ENCODE data around the gene DRC7.

Gene DRC7

GRCh38 chr16:57725151-57725550 is 30.5 kb downstream of the DRC7 start:
- H3K9me2 ChIP-seq (replicated peaks; ENCODE audit: control insufficient read depth, low read length): no peaks in the 10 kb centered on the region
- H4K20me1 ChIP-seq (ENCODE audit: control insufficient read depth, insufficient read depth, low read depth, low read length): no peaks in the 10 kb centered on the region
- H3K36me3 ChIP-seq (ENCODE audit: control insufficient read depth, low read length): no peaks in the 10 kb centered on the region
- H3K4me2 ChIP-seq (ENCODE audit: low read length): no peak overlapping the region
- no peak for TF ChIP-seq CTCF (IDR thresholded peaks at IDR 0.05; ENCODE audit: low read depth, low read length, poor library complexity, severe bottlenecking)
- H3K27me3 ChIP-seq (ENCODE audit: control insufficient read depth, low read length): no peaks in the 10 kb centered on the region
- H3F3A ChIP-seq (ENCODE audit: control insufficient read depth, insufficient read depth): no peaks in the 10 kb centered on the region
- H3K4me3 ChIP-seq (ENCODE audit: low read length): no peak overlapping the region
- no peaks in the 10 kb centered on the region for H3K9me3 ChIP-seq (ENCODE audit: control insufficient read depth, insufficient read depth, low read length)
- no peak overlapping the region for H3K27ac ChIP-seq (ENCODE audit: low read depth, low read length)
- no peaks in the 10 kb centered on the region for H3K79me2 ChIP-seq (ENCODE audit: control insufficient read depth, low read length)
- H3K4me1 ChIP-seq (ENCODE audit: control insufficient read depth, low read length): peaks cover 8% of the 10 kb centered on the region; the same call in 1 of the 2 replicates

- Histone ChIP-seq H3F3A (ENCODE audit: control insufficient read depth, insufficient read depth) (no peaks in the 10 kb centered on the region), H3K4me2 (ENCODE audit: low read length) (no peak overlapping the region), H3K36me3 (ENCODE audit: control insufficient read depth, low read length) (no peaks in the 10 kb centered on the region), H3K27me3 (ENCODE audit: control insufficient read depth, low read length) (no peaks in the 10 kb centered on the region), H4K20me1 (ENCODE audit: control insufficient read depth, insufficient read depth, low read depth, low read length) (no peaks in the 10 kb centered on the region), H3K4me3 (ENCODE audit: low read length) (no peak overlapping the region), H3K9me2 (replicated peaks; ENCODE audit: control insufficient read depth, low read length) (no peaks in the 10 kb centered on the region), H3K9me3 (ENCODE audit: control insufficient read depth, insufficient read depth, low read length) (no peaks in the 10 kb centered on the region), H3K27ac (ENCODE audit: low read depth, low read length) (no peak overlapping the region), H3K79me2 (ENCODE audit: control insufficient read depth, low read length) (no peaks in the 10 kb centered on the region), H3K4me1 (ENCODE audit: control insufficient read depth, low read length) (peaks cover 8% of the 10 kb centered on the region; the same call in 1 of the 2 replicates)
- TF ChIP-seq EZH2phosphoT487 (IDR thresholded peaks at IDR 0.05; ENCODE audit: borderline replicate concordance, low read length): no peak
- no peak for TF ChIP-seq CTCF (IDR thresholded peaks at IDR 0.05; ENCODE audit: low read depth, low read length, poor library complexity, severe bottlenecking)
These were observed 30.9 kb downstream of the DRC7 start for GRCh38 chr16:57725554-57725953.

GRCh38 chr16:57725976-57726375 is 31.4 kb downstream of the DRC7 start:
- H3F3A ChIP-seq (ENCODE audit: control insufficient read depth, insufficient read depth): no peaks in the 10 kb centered on the region
- H3K4me2 ChIP-seq (ENCODE audit: low read length): no peak overlapping the region
- no peak overlapping the region for H3K4me3 ChIP-seq (ENCODE audit: low read length)
- no peaks in the 10 kb centered on the region for H3K79me2 ChIP-seq (ENCODE audit: control insufficient read depth, low read length)
- H3K36me3 ChIP-seq (ENCODE audit: control insufficient read depth, low read length): no peaks in the 10 kb centered on the region
- no peaks in the 10 kb centered on the region for H4K20me1 ChIP-seq (ENCODE audit: control insufficient read depth, insufficient read depth, low read depth, low read length)
- no peak for TF ChIP-seq EZH2phosphoT487 (IDR thresholded peaks at IDR 0.05; ENCODE audit: borderline replicate concordance, low read length)
- TF ChIP-seq CTCF (IDR thresholded peaks at IDR 0.05; ENCODE audit: low read depth, low read length, poor library complexity, severe bottlenecking): no peak
- H3K27me3 ChIP-seq (ENCODE audit: control insufficient read depth, low read length): no peaks in the 10 kb centered on the region
- H3K4me1 ChIP-seq (ENCODE audit: control insufficient read depth, low read length): peaks cover 8% of the 10 kb centered on the region; the same call in 1 of the 2 replicates
- no peaks in the 10 kb centered on the region for H3K9me3 ChIP-seq (ENCODE audit: control insufficient read depth, insufficient read depth, low read length)
- no peaks in the 10 kb centered on the region for H3K9me2 ChIP-seq (replicated peaks; ENCODE audit: control insufficient read depth, low read length)
- H3K27ac ChIP-seq (ENCODE audit: low read depth, low read length): no peak overlapping the region

Measured in DOHH2 (cell line).